GM12865 (cell line): ENCODE data around the gene RUFY2.
"Not testable (repeated sequence)": the region's sequence is repeated elsewhere in the genome, so short reads cannot be mapped to it uniquely, and the experiment has no call there.

Source experiments
- DNase-seq: peaks from one replicate; pipeline ENCODE4 v3.0.0; 2010; ENCODE audit warnings: low read depth
- H3K4me3 ChIP-seq: 2 replicates; pipeline ENCODE4 v1.5.1; 2011; ENCODE audit warnings: mild to moderate bottlenecking, low read depth, low read length, control low read depth
- CTCF ChIP-seq: IDR thresholded peaks from 2 replicates; pipeline ENCODE4 v1.5.1; 2011; ENCODE audit warnings: low read length, control low read depth, low read depth, inconsistent platforms; ENCODE audit not compliant: insufficient read depth; ENCODE audit errors: missing control alignments

Gene RUFY2

GRCh38 chr10:68333058-68333395 lies 74.0 kb downstream of the RUFY2 start:
- TF ChIP-seq CTCF: no peak
- no peak for DNase-seq
- H3K4me3 ChIP-seq: peak overlapping the region; percentile 82

- peak; percentile 77 for DNase-seq
- H3K4me3 ChIP-seq: peak within 1 kb of the TSS; percentile 82
- peak; percentile 34 for TF ChIP-seq CTCF
These were observed 74.6 kb downstream of the RUFY2 start, which contains the start of gene PBLD for GRCh38 chr10:68332259-68333057. Gene PBLD (minus strand): TSS chr10:68332928. CDS start chr10:68306844, 26,084 bp downstream.

- no peak for TF ChIP-seq CTCF
- DNase-seq: peak; percentile 99
- H3K4me3 ChIP-seq: peak within 1 kb of the TSS; percentile 82
These were observed 75.4 kb downstream of the RUFY2 start, which contains the start of gene HNRNPH3 for GRCh38 chr10:68331455-68332258. Gene HNRNPH3 (plus strand): TSS chr10:68332064. CDS start chr10:68337222, 5,158 bp downstream.

- H3K4me3 ChIP-seq: peak overlapping the region; percentile 82
- DNase-seq: peak; percentile 41
- TF ChIP-seq CTCF: no peak
These were observed 76.1 kb downstream of the RUFY2 start for GRCh38 chr10:68330852-68331454.

GRCh38 chr10:68329506-68329861 lies 77.6 kb downstream of the RUFY2 start:
- no peak overlapping the region for H3K4me3 ChIP-seq
- TF ChIP-seq CTCF: no peak
- no peak for DNase-seq

GRCh38 chr10:68327889-68328786 lies 78.9 kb downstream of the RUFY2 start:
- peak overlapping the region; percentile 16; the same call in 1 of the 2 replicates for H3K4me3 ChIP-seq
- TF ChIP-seq CTCF: no peak
- no peak for DNase-seq

GRCh38 chr10:68324396-68324795 lies 82.7 kb downstream of the RUFY2 start:
- DNase-seq, H3K4me3 ChIP-seq: not testable (repeated sequence)
